GM12878 (cell line): ENCODE data around the gene FOXP1. TPM values are rescaled to one million over a fixed set of nuclear protein-coding genes. Genes with fewer than 3 reads are reported as not detected.

Experiments
- ATAC-seq: fragments of 200-7000 bp; cut with Tn5 transposase; 3 replicates; pipeline ENCODE4 v1.9.1; 2020; ENCODE audit warnings: mild to moderate bottlenecking, moderate library complexity
- BruUV-seq: library from RNA; stranded (reverse); fragments of 400-500 nt; replicated peaks from 2 replicates; lab custom pipeline; 2021; lab: Mats Ljungman, UMichigan
- CTCF ChIA-PET: fragments of 300-600 bp; sonication (Branson Sonifier 250); formaldehyde crosslinking; extraction: SDS; loops from one replicate; lab custom pipeline; 2021; ENCODE audit warnings: inconsistent platforms; lab: Yijun Ruan, JAX
- POLR2A ChIA-PET: fragments of 350-600 bp; formaldehyde crosslinking; extraction: SDS; loops from one replicate; lab custom pipeline; 2021; ENCODE audit warnings: inconsistent platforms; lab: Charles Lee
- RAD21 ChIA-PET: fragments of 300-600 bp; sonication (Branson Sonifier 250); formaldehyde crosslinking; loops from one replicate; lab custom pipeline; 2023; ENCODE audit warnings: antibody characterized with exemption; ENCODE audit not compliant: unreplicated experiment; lab: Charles Lee
- SMC1A ChIA-PET: fragments of 300-600 bp; sonication (Branson Sonifier 250); formaldehyde crosslinking; loops from one replicate; lab custom pipeline; 2023; ENCODE audit not compliant: unreplicated experiment, uncharacterized antibody; lab: Charles Lee
- DNase-seq: peaks from one replicate; pipeline ENCODE4 v3.0.0-alpha.2; 2011; ENCODE audit warnings: low read depth, low spot score
- FAIRE-seq: peaks from 3 replicates; lab custom pipeline; 2011; peaks lifted over from hg19 to GRCh38; lab: Jason Lieb, UNC
- H2AFZ ChIP-seq: 2 replicates; pipeline ENCODE4 v1.6.0; 2011; ENCODE audit warnings: low read depth, low read length, control low read depth; ENCODE audit not compliant: control insufficient read depth
- H3K27ac ChIP-seq: 2 replicates; pipeline ENCODE4 v1.5.1; 2011; ENCODE audit warnings: control low read depth; ENCODE audit not compliant: control insufficient read depth, insufficient read depth
- H3K27me3 ChIP-seq, 2 experiments: replicated peaks in 1 of 2; 2 replicates each; pipeline versions ENCODE4 v1.6.0 to v1.6.1; 2011; ENCODE audit warnings: low read length in 1 of 2; ENCODE audit not compliant: control insufficient read depth in 2 of 2, insufficient read depth in 2 of 2
- H3K36me3 ChIP-seq, 2 experiments: 2 replicates each; pipeline ENCODE4 v1.5.1; 2011; ENCODE audit warnings: low read length in 1 of 2; ENCODE audit not compliant: control insufficient read depth in 2 of 2, insufficient read depth in 2 of 2
- H3K4me1 ChIP-seq: 2 replicates; pipeline ENCODE4 v1.6.1; 2011; ENCODE audit warnings: mild to moderate bottlenecking, low read length, moderate library complexity, mixed read lengths; ENCODE audit not compliant: control insufficient read depth, insufficient read depth
- H3K4me2 ChIP-seq: 2 replicates; pipeline ENCODE4 v1.6.0; 2011; ENCODE audit warnings: control low read depth; ENCODE audit not compliant: control insufficient read depth, insufficient read depth
- H3K4me3 ChIP-seq: fragments of 200-600 bp; sonication (generic); 2 replicates; pipeline ENCODE4 v1.5.1; 2016
- H3K79me2 ChIP-seq: 2 replicates; pipeline ENCODE4 v1.6.0; 2011; ENCODE audit warnings: low read length; ENCODE audit not compliant: control insufficient read depth, insufficient read depth
- H3K9ac ChIP-seq: 2 replicates; pipeline ENCODE4 v1.8.0; 2011; ENCODE audit warnings: low read length, control low read depth, mixed read lengths; ENCODE audit not compliant: control insufficient read depth, insufficient read depth
- H3K9me3 ChIP-seq: replicated peaks from 3 replicates; pipeline ENCODE4 v1.5.1; 2011; ENCODE audit warnings: mild to moderate bottlenecking, low read length; ENCODE audit not compliant: control insufficient read depth, insufficient read depth
- H4K20me1 ChIP-seq: 2 replicates; pipeline ENCODE4 v1.6.0; 2011; ENCODE audit not compliant: control insufficient read depth, insufficient read depth
- EZH2 ChIP-seq: IDR thresholded peaks from 2 replicates; pipeline ENCODE4 v1.6.1; 2012; ENCODE audit warnings: low read depth, mild to moderate bottlenecking, control low read depth, inconsistent platforms, low read length, borderline replicate concordance; ENCODE audit not compliant: control insufficient read depth
- MEF2A ChIP-seq: IDR thresholded peaks from 2 replicates; pipeline ENCODE4 v1.6.1; 2011; ENCODE audit warnings: low read depth, mild to moderate bottlenecking, low read length, moderate library complexity; ENCODE audit not compliant: insufficient read depth
- POLR2A ChIP-seq: IDR thresholded peaks from 2 replicates; pipeline ENCODE4 v1.6.1; 2011; ENCODE audit warnings: low read depth, mild to moderate bottlenecking, low read length
- PRDM15 ChIP-seq: fragments of 450-650 bp; formaldehyde crosslinking; IDR thresholded peaks from 2 replicates; pipeline ENCODE4 v1.4.0; 2020; ENCODE audit warnings: mild to moderate bottlenecking, moderate library complexity
- SKIL ChIP-seq: fragments of 450-650 bp; IDR thresholded peaks from 2 replicates; pipeline ENCODE4 v1.6.1; 2017; ENCODE audit warnings: mild to moderate bottlenecking, low read depth, inconsistent platforms; ENCODE audit not compliant: poor library complexity, severe bottlenecking
- STAT3 ChIP-seq: IDR thresholded peaks from 2 replicates; pipeline ENCODE4 v1.6.1; 2011; ENCODE audit warnings: low read depth, low read length, improper control_type of control experiment
- TCF7 ChIP-seq: IDR thresholded peaks from 2 replicates; pipeline ENCODE4 v1.6.1; 2014; ENCODE audit warnings: antibody characterized with exemption, borderline replicate concordance
- USF1 ChIP-seq: IDR thresholded peaks from 2 replicates; pipeline ENCODE4 v1.6.1; 2011; ENCODE audit warnings: borderline replicate concordance, low read depth, mild to moderate bottlenecking, moderate library complexity, mixed read lengths, low read length; ENCODE audit not compliant: insufficient read depth; ENCODE audit errors: extremely low read length
- USF2 ChIP-seq: IDR thresholded peaks from 2 replicates; pipeline ENCODE4 v1.6.1; 2011; ENCODE audit warnings: low read depth, low read length, improper control_type of control experiment, borderline replicate concordance
- WGBS: methylation state at CpG from one replicate; pipeline ENCODE4 v1.1.6; 2016; ENCODE audit warnings: low lambda C conversion rate; ENCODE audit not compliant: insufficient replicate concordance, insufficient coverage; ENCODE audit errors: missing lambda C conversion rate; 5-methylcytosine and 5-hydroxymethylcytosine counted together
- in situ Hi-C: fragments of 300-500 bp; cut with MboI; formaldehyde crosslinking; loops from 9 replicates; pipeline ENCODE4 v1.14.3; 2018; ENCODE audit warnings: mixed read lengths
- intact Hi-C: fragments of 100-400 bp; cut with micrococcal nuclease; formaldehyde crosslinking; loops from one replicate; pipeline ENCODE4 v1.14.2; 2022; ENCODE audit not compliant: unreplicated experiment
- polyA plus RNA-seq, 11 experiments: library from polyadenylated mRNA; depleted of rRNA in 4 of 11; unstranded in 6 of 11; stranded (reverse) in 5 of 11; fragments of >200 nt; fragmentation: Nextera tagmentation in 4 of 11; fragmentation: Illumina TruSeq in 1 of 11; extraction: Ambion mirVana in 4 of 11; extraction: Trizol in 1 of 11; gene quantifications; 1 replicate in 1 of 11; 2 replicates in 10 of 11; pipeline versions ENCODE4 v1.2.1 to v1.2.3, GENCODE V29; 2011 to 2016; ENCODE audit warnings: inconsistent platforms in 2 of 11, missing spikeins in 2 of 11, low read depth in 1 of 11
- total RNA-seq, 4 experiments: library from RNA; depleted of rRNA in 3 of 4; stranded (reverse); fragments of >200 nt in 3 of 4; fragmentation: Illumina TruSeq in 1 of 4; extraction: Trizol in 1 of 4; gene quantifications; 2 replicates each; pipeline versions ENCODE4 v1.2.1 to v1.2.3, GENCODE V29; 2013 to 2021

The FOXP1 gene
- total and polyA plus RNA-seq, 10 of the 15 experiments (the other 5 are each of a cell fraction or from before 2014, with no cell fraction given), result 0.05 to 1.6 (median 0.20) TPM; not detected in 1

- DNase-seq, result no peak
- Histone ChIP-seq H3K27ac (no peak overlapping the region), H3K4me3 (no peak overlapping the region), H3K9ac (no peak overlapping the region), H3K27me3 (no peaks in the 10 kb centered on the region), H3K4me2 (no peak overlapping the region), H3K79me2 (no peaks in the 10 kb centered on the region), H4K20me1 (no peaks in the 10 kb centered on the region), H3K4me1 (no peaks in the 10 kb centered on the region), H3K9me3 (no peaks in the 10 kb centered on the region), H2AFZ (no peak overlapping the region), H3K36me3 (no peaks in the 10 kb centered on the region)
- in situ Hi-C loops (no loop called here), intact Hi-C loops (loop anchor here (10.0 kb wide), 1 partner anchor 149 kb away; no protein-coding TSS in a partner anchor)
- TF ChIP-seq USF1 (no peak), POLR2A (no peak)
- no peak for FAIRE-seq
- RAD21 ChIA-PET, result no interaction called here
- WGBS, result 50% methylated on average over 2 of the region's 2 CpGs
- CTCF ChIA-PET, result no interaction called here
- POLR2A ChIA-PET, result interaction anchor here (0.5 kb wide), 1 partner anchor 829 kb away, joined by 3 read pairs; no protein-coding TSS in a partner anchor
- no TSS peak for BruUV-seq
- no peak for ATAC-seq
- SMC1A ChIA-PET, result no interaction called here
These were observed 429.8 kb downstream of the FOXP1 start for GRCh38 chr3:71153713-71154112.

GRCh38 chr3:71152892-71153265 lies 430.6 kb downstream of the FOXP1 start:
- Histone ChIP-seq H3K36me3 (no peaks in the 10 kb centered on the region), H3K79me2 (no peaks in the 10 kb centered on the region), H3K27ac (no peak overlapping the region), H3K4me3 (no peak overlapping the region), H3K9me3 (no peaks in the 10 kb centered on the region), H3K9ac (no peak overlapping the region), H3K4me2 (no peak overlapping the region), H4K20me1 (no peaks in the 10 kb centered on the region), H3K27me3 (no peaks in the 10 kb centered on the region), H2AFZ (no peak overlapping the region), H3K4me1 (no peaks in the 10 kb centered on the region)
- ChIA-PET SMC1A (no interaction called here), POLR2A (no interaction called here), CTCF (no interaction called here), RAD21 (no interaction called here)
- in situ Hi-C loops (no loop called here), intact Hi-C loops (loop anchor here (10.0 kb wide), 1 partner anchor 148 kb away; no protein-coding TSS in a partner anchor)
- no peak for ATAC-seq
- no TSS peak for BruUV-seq
- DNase-seq, result no peak
- WGBS, result 56% methylated on average over 8 of the region's 8 CpGs
- FAIRE-seq, result no peak
- TF ChIP-seq EZH2 (no peak), MEF2A (no peak), TCF7 (no peak), STAT3 (no peak), SKIL (no peak), USF2 (no peak), PRDM15 (no peak)
